DMS153 treated with DMSO at 0.1 percent for 48 hours (cell line): ENCODE results near the gene TRMT61A.
"Not testable (repeated sequence)": the region's sequence is repeated elsewhere in the genome, so short reads cannot be mapped to it uniquely, and the experiment has no call there.

Experiments used
- DNase-seq: peaks from one replicate; lab custom pipeline; 2025; ENCODE audit not compliant: unreplicated experiment; lab: John Stamatoyannopoulos, UW

TRMT61A gene

GRCh38 chr14:103508521-103509329 is 20.3 kb upstream of the TRMT61A start:
- no peak for DNase-seq

- DNase-seq = no peak
These were observed 18.9 kb upstream of the TRMT61A start for GRCh38 chr14:103509864-103510723.

DNA sequence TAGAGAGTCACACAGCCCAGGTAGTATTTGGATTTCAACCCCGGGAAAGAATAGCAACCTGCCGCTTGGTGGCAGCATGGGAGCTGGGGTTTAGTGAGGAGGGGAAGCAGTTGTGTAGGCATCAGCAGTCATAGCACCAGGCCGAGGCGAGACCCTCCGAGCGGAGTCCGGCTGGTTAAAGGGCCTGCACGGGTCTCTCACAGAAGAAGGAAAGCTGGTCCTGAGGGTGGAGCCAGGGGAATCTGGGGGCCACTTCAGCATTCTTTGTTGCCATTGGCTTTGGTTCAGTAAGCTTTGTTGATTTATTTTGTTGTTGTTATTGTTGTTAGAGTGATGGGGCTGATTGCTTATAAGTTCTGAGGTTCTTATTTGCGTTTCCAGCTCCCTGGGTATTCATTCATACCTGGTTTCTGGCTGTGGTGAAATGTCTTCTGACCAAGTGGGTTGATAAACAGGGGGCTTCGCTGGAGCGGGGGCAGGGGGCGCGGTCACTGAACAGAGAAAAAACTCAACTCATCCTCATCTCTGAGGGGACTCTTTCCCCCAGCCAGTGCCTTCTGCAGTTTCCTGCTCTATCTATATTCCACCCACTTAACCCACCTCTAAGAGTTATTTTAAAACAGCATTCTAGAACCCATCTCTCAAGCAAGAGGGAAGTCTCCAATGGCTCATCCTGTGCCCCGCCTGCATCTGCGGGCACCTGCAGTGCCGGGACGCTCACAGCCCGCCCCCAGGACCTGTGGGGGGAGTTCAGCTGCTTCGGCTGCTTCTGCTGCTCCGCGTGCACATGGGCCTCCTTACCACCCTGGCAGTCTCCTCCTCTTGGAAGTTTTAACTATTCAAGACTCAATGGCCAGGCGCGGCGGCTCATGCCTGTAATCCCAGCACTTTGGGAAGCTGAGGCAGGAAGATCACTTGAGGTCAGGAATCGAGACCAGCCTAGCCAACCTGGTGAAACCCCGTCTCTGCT is 18.0 kb upstream of the TRMT61A start:
- no peak for DNase-seq

- DNase-seq = not testable (repeated sequence)
These were observed 16.8 kb upstream of the TRMT61A start for GRCh38 chr14:103512180-103512579.

DNA sequence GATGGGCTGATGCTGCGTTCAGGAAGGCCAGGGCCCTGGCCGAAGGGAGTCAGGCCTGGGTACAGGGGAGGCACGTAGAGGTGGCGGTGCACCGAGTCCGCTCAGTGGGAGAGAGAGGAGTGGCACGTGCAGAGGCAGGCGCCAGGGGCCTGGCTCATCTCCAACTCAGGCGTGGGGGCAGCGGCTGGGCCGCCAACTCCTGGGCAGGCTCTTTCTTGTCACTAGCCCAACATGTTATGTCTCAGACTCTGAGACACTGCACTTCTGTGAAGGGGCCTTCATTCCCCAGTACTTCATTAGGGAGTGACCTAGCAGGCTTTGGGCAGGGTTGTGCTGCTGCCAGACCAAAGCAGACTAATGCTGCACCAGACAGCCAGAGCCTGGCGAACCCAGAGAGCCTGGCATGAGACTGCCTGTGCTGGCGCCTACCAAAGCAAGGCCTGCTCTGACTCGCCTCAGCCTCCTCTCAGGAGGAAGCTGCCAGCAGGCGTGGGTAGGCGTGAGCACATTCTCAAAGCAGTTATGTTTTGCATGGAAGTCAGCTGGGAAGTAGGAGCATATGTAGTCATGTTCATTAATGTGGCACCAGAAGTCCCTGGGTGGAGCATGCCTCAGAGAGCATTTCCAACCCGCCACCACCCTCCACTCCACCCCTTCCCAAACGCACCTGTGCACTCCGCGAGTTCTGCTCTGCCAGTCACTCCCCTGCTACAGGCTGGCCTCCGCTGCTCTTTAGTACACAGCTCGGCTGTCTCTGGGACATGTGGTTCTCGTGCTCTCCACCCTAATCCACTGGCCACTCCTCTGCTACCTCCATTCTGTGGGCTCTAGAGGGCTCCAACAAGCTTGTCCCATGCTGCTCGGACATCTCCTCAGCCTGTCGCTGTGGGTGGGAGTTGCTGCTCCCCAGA is 16.0 kb upstream of the TRMT61A start:
- DNase-seq = peak; percentile 24

- no peak for DNase-seq
These were observed 14.2 kb upstream of the TRMT61A start for GRCh38 chr14:103514596-103515421.

GRCh38 chr14:103516426-103517173 is 12.4 kb upstream of the TRMT61A start:
- no peak for DNase-seq

- DNase-seq = no peak
These were observed 11.8 kb upstream of the TRMT61A start for GRCh38 chr14:103517174-103517566.

DNA sequence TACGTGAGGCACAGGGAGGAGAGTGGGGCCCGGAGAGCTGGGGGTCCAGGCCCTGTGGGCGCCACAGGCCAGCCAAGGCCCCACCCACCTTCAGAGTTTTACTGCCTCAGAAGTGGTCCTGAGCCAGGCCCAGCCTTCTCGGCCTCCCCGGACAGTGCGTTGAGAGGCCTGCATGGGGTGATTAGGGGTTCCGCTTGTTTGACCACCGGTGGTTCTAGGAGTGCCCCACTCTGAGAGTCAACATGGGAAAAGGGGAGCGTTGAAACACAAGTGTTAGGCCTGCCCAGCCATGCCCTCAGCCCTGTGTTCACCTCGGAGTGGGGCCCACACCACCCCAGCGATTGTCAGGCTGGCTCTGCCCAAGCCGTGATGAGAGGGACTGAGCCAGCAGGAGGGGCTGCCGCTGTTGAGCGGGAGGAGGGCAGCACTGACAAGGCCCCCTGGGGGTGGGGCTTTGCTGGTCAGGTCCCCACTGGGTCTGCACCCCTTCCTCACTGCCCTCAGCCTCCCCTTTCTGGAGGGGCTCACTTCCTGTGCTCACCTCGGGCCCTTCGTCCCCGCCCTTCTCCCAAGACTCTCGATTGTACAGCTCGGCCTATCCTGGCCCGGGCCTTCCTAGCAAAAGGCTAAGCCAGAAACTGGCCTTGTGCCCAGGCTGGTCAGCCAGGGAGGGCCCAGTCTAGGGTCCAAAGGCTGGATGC is 11.1 kb upstream of the TRMT61A start:
- no peak for DNase-seq

DNA sequence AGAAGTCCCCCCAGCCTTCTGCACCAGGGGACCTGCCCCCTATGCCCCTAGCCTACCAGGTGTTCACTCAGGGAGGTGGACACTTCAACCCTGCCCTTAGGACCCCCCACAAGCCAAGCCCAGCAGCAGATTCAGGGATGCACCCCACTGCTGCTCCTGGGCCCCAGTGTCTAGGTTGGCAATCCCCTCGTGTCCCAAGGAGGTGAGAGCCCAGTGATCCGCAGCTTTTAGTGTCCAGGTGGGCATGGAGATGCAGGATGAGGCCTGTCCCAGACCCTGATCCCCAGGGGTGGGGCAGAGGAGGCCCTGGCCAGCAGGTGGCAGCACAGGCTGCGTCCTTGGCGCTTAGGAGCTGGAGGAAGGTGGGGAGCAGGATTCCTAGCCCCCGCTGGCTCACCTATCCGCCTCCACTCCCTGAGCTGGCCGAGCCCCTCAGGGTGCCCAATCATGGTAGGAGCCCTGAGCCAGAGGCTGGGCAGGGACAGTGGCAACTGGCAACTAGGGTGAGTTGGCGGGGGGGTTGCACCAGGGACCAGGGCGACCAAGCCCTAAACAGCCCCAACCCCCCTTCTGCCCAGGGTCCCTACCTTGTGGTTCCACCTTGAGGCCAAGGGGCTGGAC is 10.5 kb upstream of the TRMT61A start:
- no peak for DNase-seq

- DNase-seq = no peak
These were observed 9.8 kb upstream of the TRMT61A start for GRCh38 chr14:103519043-103519836.

DNA sequence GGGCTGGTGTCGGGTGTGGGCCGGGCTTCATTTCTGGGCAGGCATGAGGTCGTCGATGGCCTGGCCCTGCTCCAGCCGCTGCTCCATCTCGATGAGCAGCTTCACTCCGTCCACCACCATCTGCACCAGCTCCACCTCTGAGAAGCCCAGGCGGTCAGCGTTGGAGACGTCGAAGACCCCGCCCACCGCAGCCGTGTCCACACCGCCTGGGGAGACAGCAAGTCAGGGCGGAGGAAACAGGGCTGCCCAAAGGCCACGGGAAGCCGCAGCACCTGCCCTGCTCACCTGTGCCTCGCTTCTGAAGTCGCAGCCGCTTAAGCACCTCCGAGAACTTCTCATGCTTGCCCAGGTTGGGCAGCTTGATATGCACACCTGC is 9.2 kb upstream of the TRMT61A start:
- DNase-seq = no peak

- DNase-seq = no peak
These were observed 8.7 kb upstream of the TRMT61A start for GRCh38 chr14:103520269-103520656.

DNA sequence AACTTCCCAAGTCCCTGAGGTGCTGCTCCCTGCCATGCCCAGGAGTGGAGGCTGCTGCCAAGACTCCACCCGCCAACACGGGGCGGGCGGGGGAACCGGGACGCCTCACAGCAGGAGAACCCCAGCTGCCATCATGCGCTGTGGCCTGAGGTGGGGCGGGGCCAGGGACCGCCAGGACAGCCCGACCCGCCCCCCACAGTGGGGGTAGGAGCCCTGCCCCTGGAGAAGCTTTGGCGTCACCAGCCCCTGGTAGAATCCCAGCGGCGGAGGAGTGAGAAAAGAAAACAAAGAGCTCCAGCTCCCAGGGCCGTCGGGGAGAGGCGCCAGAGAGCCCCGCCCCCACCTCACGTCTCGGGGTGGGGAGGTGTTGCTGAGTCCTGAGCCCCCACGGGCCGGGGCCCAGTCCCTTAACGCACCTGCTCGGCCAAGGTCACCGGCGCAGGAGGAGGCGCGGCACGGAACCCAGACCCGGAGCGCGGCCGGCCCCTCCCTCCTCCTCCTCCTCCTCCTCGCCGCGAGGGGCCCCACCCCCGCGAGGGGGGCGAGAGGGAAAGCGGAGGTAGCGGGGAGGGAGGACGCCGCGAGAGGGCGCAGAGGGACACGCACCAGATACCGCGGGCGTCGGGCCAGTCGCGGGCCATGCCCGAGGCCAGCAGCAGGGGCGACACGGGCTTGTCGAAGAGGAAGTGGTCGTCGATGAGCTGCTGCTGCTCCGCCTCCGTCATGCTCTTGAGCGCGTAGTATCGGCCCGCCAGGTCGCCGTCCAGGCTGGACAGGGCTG is 8.1 kb upstream of the TRMT61A start:
- peak; percentile 52 for DNase-seq

DNA sequence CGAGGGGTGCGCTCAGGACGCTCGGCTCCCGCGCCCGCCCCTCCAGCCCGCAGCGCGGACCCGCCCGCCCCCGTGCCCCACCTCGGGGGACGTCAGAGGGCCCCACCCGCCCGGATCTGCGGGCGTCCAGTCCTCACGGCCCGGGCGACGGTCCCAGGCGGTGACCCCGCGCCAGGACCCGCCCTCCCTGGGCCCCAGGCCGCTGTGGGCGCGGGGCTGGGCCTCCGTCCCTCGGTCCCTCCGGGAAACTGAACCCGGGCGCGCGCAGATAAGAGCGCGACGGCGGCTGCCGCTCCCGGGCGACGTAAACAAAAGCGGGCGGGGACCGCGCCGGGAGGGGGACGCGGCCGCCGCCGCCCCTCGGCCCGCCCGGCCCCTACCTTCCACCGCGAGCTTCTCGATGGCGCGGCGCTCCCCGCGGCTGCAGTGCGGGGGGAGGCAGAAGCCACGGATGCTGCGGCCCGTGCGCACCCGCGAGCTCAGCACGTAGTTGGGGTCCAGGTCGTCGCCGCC is 7.5 kb upstream of the TRMT61A start:
- no peak for DNase-seq
